BE2C (cell line): Measurements from ENCODE around the gene LBX2.

Experiments
- DNase-seq: peaks from one replicate; pipeline ENCODE4 v3.0.0-alpha.2; 2020
- H3K27me3 ChIP-seq: fragments of 250-450 bp; sonication (Bioruptor Pico); 2 replicates; pipeline ENCODE4 v1.5.1; 2020; ENCODE audit warnings: mild to moderate bottlenecking
- H3K36me3 ChIP-seq: fragments of 250-450 bp; sonication (Bioruptor Pico); 2 replicates; pipeline ENCODE4 v1.5.1; 2020; ENCODE audit warnings: mild to moderate bottlenecking
- H3K4me1 ChIP-seq: fragments of 250-450 bp; sonication (Bioruptor Pico); 2 replicates; pipeline ENCODE4 v1.5.1; 2020
- H3K4me3 ChIP-seq: 2 replicates; pipeline ENCODE4 v1.5.1; 2011; ENCODE audit warnings: low read depth, low read length
- H3K9me3 ChIP-seq: fragments of 250-450 bp; sonication (Bioruptor Pico); 2 replicates; pipeline ENCODE4 v1.5.1; 2020
- CTCF ChIP-seq: IDR thresholded peaks from 2 replicates; pipeline ENCODE4 v1.5.1; 2012; ENCODE audit warnings: mild to moderate bottlenecking, low read depth, low read length

LBX2 gene

DNA sequence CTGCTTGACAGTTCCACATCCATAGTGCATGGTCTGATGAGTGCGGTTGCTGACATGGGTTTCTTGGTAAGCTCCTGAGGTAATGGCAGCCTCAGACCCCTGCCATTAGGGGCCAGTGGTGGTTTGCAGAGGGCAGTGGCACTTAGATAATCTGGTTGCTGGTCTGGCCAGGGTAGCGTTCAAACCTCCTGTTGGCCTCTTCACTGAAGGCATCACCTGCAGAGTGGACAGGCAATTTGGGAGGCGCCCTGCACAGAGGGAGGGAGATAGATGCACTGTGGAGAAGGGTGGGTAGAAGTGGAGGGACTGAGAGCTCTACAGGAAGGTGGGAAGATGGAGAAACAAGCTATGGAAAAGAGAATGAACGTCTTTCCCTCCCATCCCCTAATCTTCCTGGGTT lies 34.1 kb upstream of the LBX2 start:
- no peaks in the 10 kb centered on the region for H3K27me3 ChIP-seq
- H3K4me1 ChIP-seq = no peaks in the 10 kb centered on the region
- DNase-seq = no peak
- H3K9me3 ChIP-seq = no peaks in the 10 kb centered on the region
- H3K4me3 ChIP-seq = no peak overlapping the region
- TF ChIP-seq CTCF = no peak
- peaks cover 5% of the 10 kb centered on the region; the same call in 1 of the 2 replicates for H3K36me3 ChIP-seq

GRCh38 chr2:74532222-74532621 lies 32.8 kb upstream of the LBX2 start:
- no peak for DNase-seq
- peaks cover 11% of the 10 kb centered on the region for H3K36me3 ChIP-seq
- peak; percentile 33; the same call in 1 of the 2 replicates for TF ChIP-seq CTCF

DNA sequence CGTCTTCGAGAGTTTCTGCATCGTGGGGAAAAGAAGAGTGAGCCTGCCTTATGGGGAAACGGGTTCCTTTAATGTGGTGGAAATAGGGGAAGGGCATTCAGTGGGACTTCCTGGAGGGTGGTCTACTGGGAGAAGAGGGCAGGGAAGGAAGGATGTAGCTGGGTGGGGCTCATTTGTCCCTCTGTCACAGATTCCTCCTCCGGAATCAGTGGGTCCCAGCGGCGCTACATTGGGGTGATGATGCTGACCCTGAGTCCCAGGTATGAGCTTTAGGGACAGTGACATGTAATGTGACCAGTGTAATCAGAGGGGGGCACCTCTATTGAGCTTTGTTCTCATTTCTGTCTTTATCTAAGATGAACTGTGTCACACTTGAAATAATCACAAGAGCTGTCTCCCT lies 32.3 kb upstream of the LBX2 start:
- H3K27me3 ChIP-seq = no peaks in the 10 kb centered on the region
- no peak for DNase-seq
- H3K4me1 ChIP-seq = no peaks in the 10 kb centered on the region
- H3K36me3 ChIP-seq = peaks cover 16% of the 10 kb centered on the region
- no peaks in the 10 kb centered on the region for H3K9me3 ChIP-seq
- no peak for TF ChIP-seq CTCF
- H3K4me3 ChIP-seq = no peak overlapping the region; the same call in 1 of the 2 replicates

More at GRCh38 chr2:74532222-74532621, 32.8 kb upstream of the LBX2 start:
- no peaks in the 10 kb centered on the region for H3K27me3 ChIP-seq
- H3K9me3 ChIP-seq = no peaks in the 10 kb centered on the region
- H3K4me1 ChIP-seq = no peaks in the 10 kb centered on the region
- H3K4me3 ChIP-seq = no peak overlapping the region

- Histone ChIP-seq H3K4me1 (no peaks in the 10 kb centered on the region), H3K27me3 (no peaks in the 10 kb centered on the region), H3K9me3 (no peaks in the 10 kb centered on the region), H3K36me3 (peaks cover 28% of the 10 kb centered on the region), H3K4me3 (peak overlapping the region; percentile 87)
- no peak for TF ChIP-seq CTCF
- peak; percentile 35 for DNase-seq
These were observed 31.1 kb upstream of the LBX2 start for GRCh38 chr2:74530239-74531187.

DNA sequence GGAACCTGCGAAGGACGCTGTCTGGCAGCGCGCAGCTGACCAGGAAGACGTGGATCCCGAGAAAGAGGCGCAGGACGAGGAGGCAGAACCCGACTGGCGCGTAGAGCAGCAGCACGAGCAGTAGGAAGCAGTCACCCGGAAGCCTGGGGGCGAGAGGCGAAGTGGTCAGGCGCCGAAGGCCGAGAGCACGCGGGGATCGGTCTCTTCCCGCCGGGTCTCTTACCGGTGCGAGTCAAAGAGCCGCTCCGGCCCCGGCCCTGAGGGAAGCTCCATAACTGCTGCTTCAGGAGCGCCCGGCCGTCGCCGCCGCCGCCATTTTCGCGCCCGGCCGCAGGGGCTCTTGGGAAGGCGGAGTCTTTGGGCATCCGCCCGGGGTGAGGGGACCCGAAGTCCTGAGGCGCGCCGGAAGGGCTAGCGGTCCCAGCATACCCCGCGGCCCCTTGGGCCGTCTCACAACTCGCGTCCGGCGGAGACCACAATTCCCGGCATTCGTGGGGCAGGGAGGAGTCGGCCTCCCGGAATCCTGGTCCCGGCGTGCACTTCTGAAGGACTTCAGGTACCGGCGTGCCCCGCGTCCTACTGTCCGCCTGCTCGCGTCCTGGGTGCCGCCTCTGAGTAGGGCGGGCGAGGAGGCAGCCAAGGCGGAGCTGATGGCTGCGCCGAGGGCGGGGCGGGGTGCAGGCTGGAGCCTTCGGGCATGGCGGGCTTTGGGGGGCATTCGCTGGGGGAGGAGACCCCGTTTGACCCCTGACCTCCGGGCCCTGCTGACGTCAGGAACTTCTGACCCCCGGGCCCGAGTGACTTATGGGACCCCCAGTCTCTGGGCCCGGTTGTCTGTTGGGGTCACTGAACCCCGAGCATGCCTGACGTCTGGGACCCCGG lies 30.2 kb upstream of the LBX2 start, which contains the start of the genes AUP1 and HTRA2:
TSS of gene AUP1 (minus strand) at position 350 of the 882 bp plus-strand sequence. CDS start at position 273, 77 bp downstream.
TSS of gene HTRA2 (plus strand) at position 577 of the 882 bp plus-strand sequence. CDS start at position 651, 74 bp downstream.
- TF ChIP-seq CTCF = no peak
- Histone ChIP-seq H3K36me3 (peaks cover 31% of the 10 kb centered on the region), H3K4me1 (no peaks in the 10 kb centered on the region), H3K9me3 (no peaks in the 10 kb centered on the region), H3K27me3 (no peaks in the 10 kb centered on the region), H3K4me3 (peak within 1 kb of the TSS; percentile 87)
- DNase-seq = peak; percentile 94
